DMS153 treated with DMSO at 0.1 percent for 48 hours (cell line): ENCODE data around the gene OSBPL8.
"Not testable (repeated sequence)": the region's sequence is repeated elsewhere in the genome, so short reads cannot be mapped to it uniquely, and the experiment has no call there.

Experiments used
- DNase-seq: peaks from one replicate; lab custom pipeline; 2025; ENCODE audit not compliant: unreplicated experiment; lab: John Stamatoyannopoulos, UW

Gene OSBPL8

DNA sequence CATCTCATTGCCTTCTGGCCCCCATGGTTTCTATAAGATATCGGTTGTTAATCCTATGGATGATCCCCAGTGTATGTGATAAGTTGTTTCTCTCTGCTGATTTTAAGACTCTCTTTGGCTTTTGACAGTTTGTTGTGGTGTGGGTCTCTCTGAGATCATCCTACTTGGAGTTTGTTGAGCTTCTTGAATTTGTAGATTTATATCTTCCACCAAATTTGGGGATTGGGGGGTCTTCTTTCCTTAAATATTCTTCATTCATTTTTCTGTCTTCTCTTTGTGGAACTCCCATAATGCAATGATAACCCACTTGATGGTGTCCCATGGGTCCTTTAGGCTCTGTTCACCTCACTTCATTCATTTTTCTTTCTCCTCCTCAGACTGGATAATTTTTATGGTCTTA lies 191.3 kb downstream of the OSBPL8 start:
- DNase-seq, result no peak

DNA sequence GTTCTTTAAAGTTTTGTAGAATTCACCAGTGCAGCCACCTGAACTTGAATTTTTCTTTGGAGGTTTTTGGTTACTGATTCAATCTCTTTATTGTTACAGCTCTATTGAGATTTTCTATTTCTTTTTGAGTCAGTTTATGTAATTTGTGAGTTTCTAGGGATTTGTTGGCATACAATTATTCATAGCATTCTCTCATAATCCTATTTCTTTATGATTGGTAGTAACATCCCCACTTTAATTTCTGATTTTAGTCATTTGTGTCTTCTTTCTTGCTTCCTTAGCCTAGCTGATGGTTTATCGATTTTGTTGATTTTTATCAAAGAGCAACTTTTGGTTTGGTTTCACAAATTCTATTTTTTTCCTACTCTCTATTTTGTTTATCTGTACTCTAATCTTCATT lies 193.4 kb downstream of the OSBPL8 start:
- no peak for DNase-seq

DNA sequence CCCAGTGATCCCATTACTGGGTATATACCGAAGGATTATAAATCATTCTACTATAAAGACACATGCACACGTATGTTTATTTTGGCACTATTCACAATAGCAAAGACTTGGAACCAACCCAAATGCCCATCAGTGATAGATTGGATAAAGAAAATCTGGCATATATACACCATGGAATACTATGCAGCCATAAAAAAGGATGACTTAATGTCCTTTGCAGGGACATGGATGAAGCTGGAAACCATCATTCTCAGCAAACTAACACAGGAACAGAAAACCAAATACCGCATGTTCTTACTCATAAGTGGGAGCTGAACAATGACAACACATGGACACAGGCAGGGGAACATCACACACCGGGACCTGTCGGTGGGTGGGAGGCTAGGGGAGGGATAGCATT lies 195.4 kb downstream of the OSBPL8 start:
- DNase-seq, result not testable (repeated sequence)

DNA sequence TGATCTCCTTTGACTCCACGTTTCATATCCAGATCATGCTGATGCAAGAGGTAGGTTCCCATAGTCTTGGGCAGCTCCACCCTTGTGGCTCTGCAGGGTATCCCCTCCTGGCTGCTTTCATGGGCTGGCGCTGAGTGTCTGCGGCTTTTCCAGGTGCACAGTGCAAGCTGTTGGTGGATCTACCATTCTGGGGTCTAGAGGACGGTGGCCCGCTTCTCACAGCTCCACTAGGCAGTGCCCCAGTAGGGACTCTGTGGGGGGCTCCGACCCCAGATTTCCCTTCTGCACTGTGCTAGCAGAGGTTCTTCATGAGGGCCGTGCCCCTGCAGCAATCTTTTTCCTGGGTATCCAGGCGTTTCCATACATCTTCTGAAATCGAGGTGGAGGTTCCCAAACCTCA lies 199.3 kb downstream of the OSBPL8 start:
- DNase-seq, result no peak

DNA sequence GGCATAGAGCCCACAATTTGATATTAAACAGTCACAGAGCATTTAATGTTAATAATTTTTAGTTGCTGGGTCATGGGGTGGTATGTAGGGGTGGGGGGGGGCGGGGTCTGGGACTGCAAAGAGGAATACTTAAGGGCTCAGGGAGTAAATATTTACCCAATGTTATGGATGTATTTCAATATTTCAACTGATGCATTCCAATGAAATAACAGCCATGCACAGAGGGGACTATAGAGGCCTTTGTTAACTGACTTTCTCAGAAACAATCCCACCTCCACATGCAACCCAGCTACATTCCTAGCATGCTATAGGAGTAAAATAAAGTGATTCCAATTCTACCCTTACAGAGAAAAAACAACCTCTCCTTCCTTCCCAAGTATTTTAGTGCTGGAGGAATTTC lies 203.5 kb downstream of the OSBPL8 start:
- DNase-seq, result no peak

DNA sequence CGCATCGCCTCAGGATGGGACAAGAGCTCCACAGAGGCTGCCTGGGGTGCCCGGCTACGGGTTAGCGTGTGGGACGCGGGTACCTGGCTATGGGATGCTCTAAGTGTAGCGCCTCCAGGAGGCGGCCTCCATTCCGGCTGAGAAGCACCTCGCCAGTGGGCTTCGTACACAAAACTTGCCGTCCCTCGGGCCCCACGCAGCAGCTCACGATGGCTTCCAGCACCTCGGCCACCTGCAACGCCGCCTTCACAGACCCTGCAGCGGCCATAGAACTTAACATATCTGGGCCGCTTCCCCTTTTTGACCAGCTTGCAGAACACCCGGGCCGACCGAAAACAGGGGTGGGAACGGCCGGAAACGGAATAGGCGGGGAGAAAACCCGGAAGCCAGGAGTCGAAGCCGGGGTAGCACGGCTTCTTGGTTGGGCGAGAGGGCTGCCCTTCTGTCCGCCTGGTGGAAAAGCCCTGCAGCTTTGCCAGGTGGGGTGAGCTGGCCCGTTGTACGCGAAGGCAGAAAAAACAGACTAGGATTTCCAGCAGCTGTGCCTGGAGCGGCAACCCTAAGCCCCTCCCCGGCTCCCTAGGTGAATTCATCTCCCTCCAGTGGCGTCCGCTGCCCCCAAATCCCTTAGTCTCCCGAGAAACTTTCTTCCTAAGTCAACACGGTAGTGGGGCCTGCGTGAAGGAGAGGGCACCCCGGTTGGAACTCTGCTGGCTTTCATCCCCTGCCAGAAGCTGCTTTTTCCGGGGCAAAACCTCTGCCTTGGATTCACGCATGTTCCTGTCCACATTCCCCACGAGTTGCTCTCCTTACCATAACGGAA lies 211.3 kb downstream of the OSBPL8 start, which contains the start of gene BBS10:
BBS10 (minus strand) TSS at position 337 of the 823 bp plus-strand sequence; CDS start at position 280, 57 bp downstream.
- DNase-seq, result peak; percentile 77

DNA sequence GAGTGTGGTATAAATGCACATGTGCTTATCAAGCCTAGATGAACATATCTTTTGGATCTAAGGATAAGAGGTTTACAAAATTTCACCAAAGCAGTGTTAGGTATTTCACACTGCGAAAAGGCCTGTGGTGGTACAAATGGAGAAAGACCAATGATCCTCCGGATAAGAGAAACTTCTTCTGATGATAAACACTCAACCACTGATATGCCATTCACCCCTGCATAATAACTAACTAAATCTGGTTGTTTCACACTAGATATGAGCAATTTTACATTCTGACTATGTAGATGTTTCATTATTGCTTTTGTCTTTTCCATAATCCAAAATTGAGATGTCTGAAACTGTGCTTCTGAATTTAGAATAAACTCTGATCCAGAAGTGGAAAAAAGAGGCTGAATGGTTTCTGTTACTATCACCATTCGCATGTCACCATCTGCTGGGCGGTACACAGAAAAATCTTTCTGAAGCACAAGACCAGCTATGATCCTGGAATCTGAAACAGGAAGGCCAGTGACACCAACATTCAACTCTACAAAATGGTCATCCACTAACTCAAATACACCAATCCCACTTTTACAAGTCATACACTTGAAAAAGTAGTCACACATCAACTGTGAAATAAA lies 212.7 kb downstream of the OSBPL8 start:
- peak; percentile 19 for DNase-seq

DNA sequence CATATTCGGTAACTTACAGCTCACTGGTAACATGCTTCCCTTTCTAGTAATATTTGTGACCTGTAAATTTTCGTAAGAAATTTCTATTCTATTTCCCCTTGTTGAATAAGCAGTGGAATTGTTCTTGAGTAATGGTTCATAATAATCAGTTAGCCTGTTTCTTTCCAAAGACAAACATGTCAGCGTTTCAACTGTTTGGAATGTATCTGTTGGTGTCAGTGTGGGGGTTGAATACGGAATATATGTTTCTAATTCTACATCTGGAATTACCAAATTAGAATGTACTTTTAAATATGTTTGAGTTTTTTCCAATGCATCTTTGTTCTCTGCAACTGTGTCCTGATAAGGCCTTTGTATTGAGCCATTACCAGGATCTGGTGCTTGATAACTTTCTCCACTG lies 213.3 kb downstream of the OSBPL8 start:
- no peak for DNase-seq

DNA sequence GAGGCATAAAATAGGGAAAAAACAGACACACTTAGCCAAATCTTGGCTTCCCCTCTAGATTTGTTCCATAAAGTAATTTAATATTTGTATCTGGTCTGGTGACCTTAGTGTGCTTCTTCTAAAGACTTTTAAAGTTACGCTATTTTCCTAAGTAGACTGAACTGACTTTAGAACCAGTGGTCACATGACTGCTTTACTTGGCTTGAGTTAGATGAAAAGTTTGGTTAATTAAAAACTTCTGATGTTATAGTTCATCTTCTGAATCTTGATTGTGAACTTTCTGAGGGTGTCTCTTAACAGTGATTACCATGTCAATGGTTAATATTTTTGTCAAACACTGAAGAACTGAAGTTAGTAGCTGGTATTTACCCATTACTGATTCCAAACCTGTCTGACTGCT lies 214.0 kb downstream of the OSBPL8 start:
- no peak for DNase-seq

DNA sequence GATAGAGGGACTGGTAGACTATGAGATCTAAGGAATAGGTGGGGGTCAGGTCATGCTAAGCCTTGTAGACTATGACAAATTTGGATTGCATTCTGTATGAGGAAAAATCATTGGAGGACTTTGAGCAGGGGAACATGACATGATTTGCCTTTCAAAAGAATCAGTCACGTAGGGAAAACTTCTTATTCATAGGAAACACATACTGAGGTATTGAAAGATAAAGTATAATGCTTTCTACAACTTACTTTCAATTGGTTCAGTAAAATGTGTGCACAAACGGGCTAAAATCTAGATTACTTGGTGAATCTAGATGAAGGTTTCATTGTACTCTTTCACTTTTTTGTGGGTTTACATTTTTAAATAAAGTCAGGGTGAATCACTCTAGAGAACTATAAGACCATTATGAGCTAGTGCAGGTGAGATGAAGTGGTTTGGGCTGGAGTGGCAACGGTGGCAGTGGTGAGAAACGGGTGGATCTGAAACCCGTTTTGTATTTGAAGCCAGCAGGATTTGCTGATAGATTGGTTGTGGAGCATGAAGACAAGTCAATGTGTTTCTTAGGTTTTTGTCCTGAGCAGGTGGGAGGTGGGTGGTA lies 218.0 kb downstream of the OSBPL8 start:
- no peak for DNase-seq

DNA sequence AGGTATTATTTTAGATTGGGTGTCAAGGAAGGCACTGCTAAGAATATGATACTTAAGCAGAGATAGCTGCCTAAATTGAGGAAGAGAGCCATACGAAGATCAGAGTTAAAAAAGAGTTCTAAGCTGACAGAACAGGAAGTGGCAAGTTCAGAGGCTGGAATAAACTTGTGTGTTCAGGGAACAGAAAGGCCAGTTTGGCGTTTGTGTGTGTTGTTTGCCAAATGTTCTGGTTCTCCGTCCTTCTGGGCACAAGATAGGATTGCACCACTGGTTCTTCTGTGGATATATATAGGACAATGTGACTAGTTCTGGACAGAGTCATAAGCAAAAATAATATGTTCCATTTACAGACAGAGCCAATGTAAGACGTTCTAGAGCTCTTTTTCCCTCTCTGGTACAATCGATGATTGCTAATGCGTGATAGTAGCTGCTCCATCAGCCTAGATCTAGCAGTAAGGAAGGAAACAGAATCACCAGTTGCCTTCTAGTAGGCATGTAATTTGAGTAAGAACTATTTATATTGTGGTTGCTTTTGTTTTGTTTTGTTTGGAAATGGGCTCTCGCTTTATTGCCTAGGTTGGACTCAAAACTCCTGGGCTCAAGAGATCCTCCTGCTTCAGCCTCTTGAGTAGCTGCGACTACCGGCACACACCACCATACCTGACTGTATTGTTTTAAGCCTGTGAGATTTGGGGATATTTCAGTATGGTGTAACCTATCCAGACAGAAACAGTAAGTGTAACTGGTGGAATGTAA lies 218.7 kb downstream of the OSBPL8 start:
- no peak for DNase-seq

DNA sequence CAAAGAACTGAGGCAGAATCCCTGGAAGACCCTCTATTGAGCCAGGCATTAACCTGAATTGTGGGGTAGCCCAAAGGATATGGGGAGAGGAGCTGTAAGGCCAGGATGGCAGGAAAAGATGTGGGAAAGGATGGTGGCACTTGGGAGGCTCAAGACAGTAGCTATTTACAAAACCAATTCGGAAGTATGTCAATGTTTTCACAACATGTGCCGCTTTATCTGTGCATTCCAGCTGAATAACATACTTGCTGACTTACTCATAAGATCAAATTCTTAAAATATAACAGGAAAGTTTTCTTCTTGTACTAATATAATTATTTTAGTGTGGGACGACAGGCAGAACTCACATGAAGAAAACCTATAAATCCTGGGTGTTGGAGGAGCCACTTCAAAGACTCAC lies 222.0 kb downstream of the OSBPL8 start:
- DNase-seq, result no peak

DNA sequence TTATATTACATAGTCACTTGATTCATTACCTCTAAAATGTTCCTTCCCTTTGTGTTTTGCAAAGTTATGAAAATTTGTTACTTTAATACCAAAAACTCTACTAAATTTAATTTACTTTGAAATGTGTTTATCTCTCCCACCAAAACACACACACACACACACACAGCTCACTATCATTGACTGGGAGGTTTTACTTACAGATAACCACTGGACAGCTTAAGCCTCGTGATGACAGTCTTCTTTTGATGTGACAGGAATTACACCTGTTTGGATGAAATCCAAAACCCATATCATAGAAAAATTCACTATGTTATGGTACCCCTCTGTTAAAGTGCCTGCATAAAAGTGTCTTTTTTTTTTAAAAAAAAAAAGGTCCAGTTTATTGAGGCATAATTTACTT lies 227.0 kb downstream of the OSBPL8 start:
- no peak for DNase-seq

DNA sequence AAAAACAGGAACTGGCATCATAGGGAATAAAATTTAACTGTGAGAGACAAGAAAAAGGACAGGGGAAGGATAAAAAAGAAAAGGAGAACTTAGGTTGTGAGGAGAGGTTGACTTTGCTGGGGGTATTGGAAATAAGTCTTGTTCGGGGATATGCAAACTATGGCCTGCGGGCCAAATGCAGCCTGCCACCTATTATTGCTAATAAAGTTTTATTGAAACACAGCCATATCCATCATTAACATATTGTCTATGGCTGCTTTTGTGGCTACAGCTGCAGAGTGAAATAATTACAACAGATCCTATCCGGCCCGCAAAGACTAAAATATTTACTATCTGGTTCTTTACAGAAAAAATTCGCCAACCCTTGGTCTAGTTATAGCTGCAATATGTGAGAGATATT lies 230.0 kb downstream of the OSBPL8 start:
- no peak for DNase-seq

DNA sequence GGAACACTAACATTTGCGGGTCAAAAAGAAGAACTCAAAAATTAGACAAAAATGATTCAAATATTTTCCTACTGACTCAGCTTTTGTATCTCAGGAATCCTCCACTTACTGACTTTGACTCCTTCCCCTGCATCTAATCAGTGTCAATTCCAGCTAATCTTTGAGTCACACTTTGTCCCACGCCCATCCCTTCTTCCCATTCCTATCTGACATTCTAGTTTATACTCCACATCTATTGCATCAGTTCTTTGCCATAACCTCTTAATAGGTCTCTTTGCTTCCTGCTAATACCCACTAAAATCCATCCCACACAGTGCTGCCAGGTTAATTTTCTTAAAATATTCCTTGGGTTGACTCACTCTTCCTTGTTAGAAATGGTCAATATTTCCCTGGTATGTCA lies 230.4 kb downstream of the OSBPL8 start:
- no peak for DNase-seq

DNA sequence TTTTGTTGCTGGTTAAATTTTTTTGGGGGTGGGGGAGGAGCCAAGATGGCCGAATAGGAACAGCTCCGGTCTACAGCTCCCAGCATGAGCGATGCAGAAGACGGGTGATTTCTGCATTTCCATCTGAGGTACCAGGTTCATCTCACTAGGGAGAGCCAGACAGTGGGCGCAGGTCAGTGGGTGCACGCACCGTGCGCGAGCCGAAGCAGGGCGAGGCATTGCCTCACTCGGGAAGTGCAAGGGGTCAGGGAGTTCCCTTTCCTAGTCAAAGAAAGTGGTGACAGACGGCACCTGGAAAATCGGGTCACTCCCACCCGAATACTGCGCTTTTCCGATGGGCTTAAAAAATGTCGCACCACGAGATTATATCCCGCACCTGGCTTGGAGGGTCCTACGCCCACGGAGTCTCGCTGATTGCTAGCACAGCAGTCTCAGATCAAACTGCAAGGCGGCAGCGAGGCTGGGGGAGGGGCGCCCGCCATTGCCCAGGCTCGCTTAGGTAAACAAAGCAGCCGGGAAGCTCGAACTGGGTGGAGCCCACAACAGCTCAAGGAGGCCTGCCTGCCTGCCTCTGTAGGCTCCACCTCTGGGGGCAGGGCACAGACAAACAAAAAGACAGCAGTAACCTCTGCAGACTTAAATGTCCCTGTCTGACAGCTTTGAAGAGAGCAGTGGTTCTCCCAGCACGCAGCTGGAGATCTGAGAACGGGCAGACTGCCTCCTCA lies 239.8 kb downstream of the OSBPL8 start:
- not testable (repeated sequence) for DNase-seq

DNA sequence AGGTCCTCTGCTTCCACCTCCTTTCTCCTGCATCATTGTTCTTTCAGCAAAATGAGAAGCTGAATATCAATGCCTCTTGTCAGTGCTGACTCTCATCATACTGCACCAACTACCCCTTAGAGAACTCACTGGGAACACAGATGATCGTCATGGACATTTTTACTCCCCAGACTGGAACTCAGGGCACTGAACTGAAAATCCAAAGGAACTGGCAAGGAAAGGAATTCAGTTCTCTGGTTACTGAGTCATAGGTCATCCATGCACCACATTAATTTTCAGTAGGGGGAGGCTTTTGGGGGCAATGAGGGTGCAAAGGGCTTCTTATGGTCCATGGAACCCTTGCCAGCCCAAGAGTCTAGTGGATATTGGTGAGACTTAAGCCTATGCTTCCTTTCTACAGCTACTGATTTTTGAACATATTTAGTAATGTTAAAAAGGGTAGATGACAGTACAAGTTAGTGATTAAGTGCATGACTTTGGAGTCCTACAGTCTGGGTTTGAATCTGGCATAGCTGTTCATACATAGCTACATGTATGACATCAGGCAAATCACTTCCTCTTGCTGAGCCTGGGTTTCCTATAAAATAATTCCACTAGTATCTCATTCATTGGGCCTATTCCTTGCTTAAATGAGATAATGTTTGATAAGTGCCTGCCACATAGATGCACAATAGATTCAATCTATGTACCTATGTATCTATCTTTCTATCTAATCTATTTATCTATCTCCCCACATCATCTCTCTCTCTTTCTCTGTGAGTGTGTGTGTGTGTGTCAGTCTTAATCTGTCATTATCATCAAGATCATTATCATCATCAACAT lies 240.6 kb downstream of the OSBPL8 start:
- DNase-seq, result no peak

DNA sequence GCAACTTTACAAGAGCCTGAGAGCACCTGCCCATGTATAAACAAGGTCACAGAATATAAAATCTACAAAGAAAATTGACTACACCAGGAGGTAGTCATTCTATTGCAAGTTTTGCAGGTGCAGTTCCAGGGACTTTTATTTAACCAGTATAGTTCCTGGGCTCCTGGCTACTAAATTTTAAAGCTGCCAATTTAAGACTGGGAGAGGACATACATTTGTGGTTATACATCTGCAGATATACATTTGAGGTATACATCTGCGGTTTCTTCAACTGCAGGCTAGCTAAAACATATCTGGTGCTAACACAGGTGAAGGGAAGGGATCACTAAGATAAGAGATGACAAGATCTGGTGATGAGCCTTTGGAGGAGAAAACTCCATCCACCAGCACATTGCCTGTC lies 241.6 kb downstream of the OSBPL8 start:
- DNase-seq, result no peak

DNA sequence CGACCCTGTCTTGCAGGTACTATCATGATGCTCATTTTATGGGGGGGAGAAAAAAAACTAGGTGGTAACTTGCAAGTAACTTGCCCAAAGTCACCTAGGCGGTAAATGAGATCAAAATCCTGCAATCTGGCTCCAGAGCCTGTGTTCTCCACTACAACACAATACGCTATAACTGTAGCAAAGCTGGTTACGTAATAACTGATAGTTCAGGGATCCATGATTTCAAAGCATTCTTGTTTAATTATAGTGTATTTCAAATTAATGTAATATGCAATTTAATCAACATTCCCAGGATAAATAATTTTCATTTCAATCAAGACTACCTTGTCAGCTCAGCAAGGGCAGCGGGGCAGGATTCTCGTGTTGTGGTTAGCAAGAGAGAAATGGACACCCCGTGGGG lies 243.1 kb downstream of the OSBPL8 start:
- DNase-seq, result no peak

DNA sequence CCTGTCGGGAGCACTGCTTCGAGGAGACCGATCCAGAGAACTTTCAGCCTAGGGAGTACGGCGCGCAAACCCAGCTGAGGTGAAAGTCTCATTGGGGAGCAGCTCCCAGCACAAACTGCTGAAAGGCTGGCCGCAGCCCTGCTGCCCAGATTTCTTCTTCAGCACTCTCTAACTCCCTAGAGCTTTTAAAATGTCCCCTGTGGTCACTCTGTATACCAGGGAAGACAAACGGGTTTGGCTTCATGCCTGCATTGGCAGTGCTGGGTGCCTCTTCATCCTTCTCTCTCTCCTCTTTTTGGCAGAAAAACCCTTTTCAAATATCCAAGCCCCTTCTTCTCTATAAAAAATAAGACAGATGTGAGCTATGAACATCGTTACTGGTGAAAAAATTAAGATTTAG lies 246.3 kb downstream of the OSBPL8 start:
- no peak for DNase-seq
